ENCODE results near the gene MGAT4C. TPM values are rescaled to one million over a fixed set of nuclear protein-coding genes. Genes with fewer than 3 reads are reported as not detected.
"Not testable (repeated sequence)": the region's sequence is repeated elsewhere in the genome, so short reads cannot be mapped to it uniquely, and the experiment has no call there.

Gene MGAT4C
- total RNA-seq, 1 experiment from 2014 or later, result not detected

- no peak for DNase-seq (ENCODE audit: unreplicated experiment)
- Mint-ChIP-seq H3K9me3 (ENCODE audit: unreplicated experiment) (no peaks in the 10 kb centered on the region), H3K4me3 (ENCODE audit: unreplicated experiment) (no peak overlapping the region), H3K27me3 (ENCODE audit: insufficient read depth, unreplicated experiment) (no peaks in the 10 kb centered on the region), H3K36me3 (ENCODE audit: insufficient read depth, unreplicated experiment) (no peaks in the 10 kb centered on the region), H3K4me1 (ENCODE audit: insufficient read depth, unreplicated experiment) (peaks cover 12% of the 10 kb centered on the region), H3K27ac (ENCODE audit: low read depth, unreplicated experiment) (no peak overlapping the region)
- intact Hi-C loops (cut with micrococcal nuclease), result no loop called here
- no TSS peak for BruUV-seq (replicated peaks)
- CTCF ChIA-PET, result no interaction called here
- POLR2A ChIA-PET, result no interaction called here
- TF ChIP-seq CTCF (IDR thresholded peaks at IDR 0.05; ENCODE audit: unreplicated experiment), result no peak
Observed at GRCh38 chr12:86138770-86139169, 117.4 kb downstream of the MGAT4C start.

- no peak for TF ChIP-seq CTCF (IDR thresholded peaks at IDR 0.05; ENCODE audit: unreplicated experiment)
- Mint-ChIP-seq H3K4me1 (ENCODE audit: insufficient read depth, unreplicated experiment) (peaks cover 12% of the 10 kb centered on the region), H3K9me3 (ENCODE audit: unreplicated experiment) (no peaks in the 10 kb centered on the region), H3K4me3 (ENCODE audit: unreplicated experiment) (no peak overlapping the region), H3K36me3 (ENCODE audit: insufficient read depth, unreplicated experiment) (no peaks in the 10 kb centered on the region), H3K27ac (ENCODE audit: low read depth, unreplicated experiment) (no peak overlapping the region), H3K27me3 (ENCODE audit: insufficient read depth, unreplicated experiment) (no peaks in the 10 kb centered on the region)
- no TSS peak for BruUV-seq (replicated peaks)
- intact Hi-C loops (cut with micrococcal nuclease), result no loop called here
- DNase-seq (ENCODE audit: unreplicated experiment), result peak; percentile 51
- POLR2A ChIA-PET, result no interaction called here
- CTCF ChIA-PET, result interaction anchor here (0.7 to 1.1 kb wide), 2 partner anchors 234 to 777 kb away, joined by 5 to 7 read pairs; no protein-coding TSS in a partner anchor
Observed at GRCh38 chr12:86137936-86138335, 118.3 kb downstream of the MGAT4C start.

GRCh38 chr12:86134561-86134960, 121.6 kb downstream of the MGAT4C start:
- no TSS peak for BruUV-seq (replicated peaks)
- intact Hi-C loops (cut with micrococcal nuclease), result no loop called here
- Mint-ChIP-seq H3K4me3 (ENCODE audit: unreplicated experiment) (no peak overlapping the region), H3K9me3 (ENCODE audit: unreplicated experiment) (no peaks in the 10 kb centered on the region), H3K4me1 (ENCODE audit: insufficient read depth, unreplicated experiment) (peaks cover 12% of the 10 kb centered on the region), H3K36me3 (ENCODE audit: insufficient read depth, unreplicated experiment) (no peaks in the 10 kb centered on the region), H3K27ac (ENCODE audit: low read depth, unreplicated experiment) (no peak overlapping the region), H3K27me3 (ENCODE audit: insufficient read depth, unreplicated experiment) (no peaks in the 10 kb centered on the region)
- no peak for DNase-seq (ENCODE audit: unreplicated experiment)
- CTCF ChIA-PET, result no interaction called here
- no peak for TF ChIP-seq CTCF (IDR thresholded peaks at IDR 0.05; ENCODE audit: unreplicated experiment)
- POLR2A ChIA-PET, result no interaction called here

GRCh38 chr12:86126900-86127299, 129.3 kb downstream of the MGAT4C start:
- BruUV-seq (replicated peaks); H3K9me3 Mint-ChIP-seq (ENCODE audit: unreplicated experiment); H3K27ac Mint-ChIP-seq (ENCODE audit: low read depth, unreplicated experiment); CTCF ChIA-PET; H3K4me3 Mint-ChIP-seq (ENCODE audit: unreplicated experiment); H3K27me3 Mint-ChIP-seq (ENCODE audit: insufficient read depth, unreplicated experiment); DNase-seq (ENCODE audit: unreplicated experiment); H3K36me3 Mint-ChIP-seq (ENCODE audit: insufficient read depth, unreplicated experiment); intact Hi-C loops (cut with micrococcal nuclease); POLR2A ChIA-PET; H3K4me1 Mint-ChIP-seq (ENCODE audit: insufficient read depth, unreplicated experiment): not testable (repeated sequence)

- no peaks in the 10 kb centered on the region for H3K4me1 Mint-ChIP-seq (ENCODE audit: insufficient read depth, unreplicated experiment)
- POLR2A ChIA-PET, result no interaction called here
- DNase-seq (ENCODE audit: unreplicated experiment), result no peak
Observed at GRCh38 chr12:86122846-86123468, 133.2 kb downstream of the MGAT4C start.

More at GRCh38 chr12:86122846-86123468, 133.2 kb downstream of the MGAT4C start:
- no peak for TF ChIP-seq CTCF (IDR thresholded peaks at IDR 0.05; ENCODE audit: unreplicated experiment)
- intact Hi-C loops (cut with micrococcal nuclease), result no loop called here
- Mint-ChIP-seq H3K9me3 (ENCODE audit: unreplicated experiment) (no peaks in the 10 kb centered on the region), H3K4me3 (ENCODE audit: unreplicated experiment) (no peak overlapping the region), H3K36me3 (ENCODE audit: insufficient read depth, unreplicated experiment) (no peaks in the 10 kb centered on the region), H3K27me3 (ENCODE audit: insufficient read depth, unreplicated experiment) (no peaks in the 10 kb centered on the region), H3K27ac (ENCODE audit: low read depth, unreplicated experiment) (no peak overlapping the region)
- no TSS peak for BruUV-seq (replicated peaks)
- CTCF ChIA-PET, result no interaction called here

Measured in MCF 10A (cell line).